Upper lobe of right lung (tissue), 1 donor: ENCODE data around the gene CHDH. TPM values are rescaled to one million over a fixed set of nuclear protein-coding genes. Genes with fewer than 3 reads are reported as not detected.
A peak's percentile ranks its signal among the peaks of the same experiment; 100 is the strongest.

Source experiments
- ATAC-seq: fragments of 200-7000 bp; cut with Tn5 transposase; one replicate; pipeline ENCODE4 v1.9.1; 2020; ENCODE audit warnings: mild to moderate bottlenecking, moderate library complexity
- DNase-seq: peaks from one replicate; pipeline ENCODE4 v3.0.0-alpha.2; 2020
- H3K27ac ChIP-seq: fragments of 200-600 bp; one replicate; pipeline ENCODE4 v1.8.0; 2022
- H3K27me3 ChIP-seq: fragments of 200-600 bp; one replicate; pipeline ENCODE4 v1.8.0; 2022; ENCODE audit warnings: mild to moderate bottlenecking
- H3K36me3 ChIP-seq: fragments of 200-600 bp; one replicate; pipeline ENCODE4 v1.8.0; 2022
- H3K4me1 ChIP-seq: fragments of 200-600 bp; one replicate; pipeline ENCODE4 v1.8.0; 2022
- H3K4me3 ChIP-seq: fragments of 200-600 bp; one replicate; pipeline ENCODE4 v1.8.0; 2022; ENCODE audit warnings: mild to moderate bottlenecking
- H3K9me3 ChIP-seq: fragments of 200-600 bp; one replicate; pipeline ENCODE4 v1.8.0; 2022
- CTCF ChIP-seq: fragments of 200-600 bp; IDR thresholded peaks from one replicate; pipeline ENCODE4 v1.8.0; 2022; ENCODE audit warnings: antibody characterized with exemption
- intact Hi-C: fragments of 100-400 bp; cut with DNase I; formaldehyde crosslinking; loops from one replicate; pipeline ENCODE4 v1.11.0; 2022
- total RNA-seq: library from RNA; stranded (reverse); fragmentation: NEBNext Ultra II Directional; extraction: Animal tissue kit (Norgen Biotek cat#: 25700); gene quantifications from one replicate; pipeline ENCODE4 v1.2.1, GENCODE V29; 2021
- donor health status: DM: no; HTN: yes; CAD: no; lungs with severe emphysema.

CHDH gene
- total RNA-seq, 1 donor from 2014 or later = 10.9 TPM

DNA sequence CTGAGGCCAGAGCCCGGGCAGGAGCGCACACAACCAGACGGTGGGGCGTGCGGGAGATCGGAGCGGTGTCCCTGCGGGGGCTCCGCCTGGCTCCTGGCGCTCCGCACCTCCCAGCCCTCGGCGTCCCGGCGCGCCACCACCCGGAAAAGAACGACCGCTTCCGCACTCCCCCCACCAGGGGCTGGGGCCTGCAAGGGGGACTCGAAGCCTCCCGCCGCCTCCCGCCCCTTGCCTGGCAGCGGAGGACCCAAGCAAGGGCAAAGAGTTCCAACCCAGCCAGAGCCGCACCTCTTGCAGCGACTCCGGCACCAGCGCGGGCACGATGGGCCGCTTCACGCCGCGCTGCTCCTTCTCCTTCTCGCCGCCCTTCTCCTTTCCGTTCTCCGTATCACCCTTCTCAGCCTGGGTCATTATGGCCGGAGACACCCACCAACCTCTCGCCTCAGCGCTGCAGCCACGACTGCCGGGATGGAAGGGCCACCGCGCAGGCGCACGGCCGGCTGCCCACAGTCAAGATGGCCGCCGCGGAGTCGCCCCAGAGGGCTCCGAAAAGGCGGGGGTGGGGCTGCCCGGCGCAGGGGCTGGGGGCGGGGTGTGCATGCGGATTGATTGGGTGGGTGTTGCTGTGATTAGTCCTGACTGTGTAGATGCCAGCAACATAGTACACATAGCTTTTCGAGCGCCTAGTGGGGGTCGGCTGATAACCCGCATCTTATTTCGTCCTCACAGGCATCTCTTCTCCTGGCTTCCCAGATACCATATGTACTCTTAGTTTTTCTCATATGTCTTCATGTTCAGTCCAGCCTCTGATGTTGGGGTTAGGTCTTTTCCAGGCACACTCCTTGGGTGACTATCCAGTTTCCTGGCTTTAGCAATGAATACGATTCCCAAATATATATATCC, 35.7 kb upstream of the CHDH start, which contains the start of gene ACTR8:
Gene ACTR8, minus strand, starts transcription at position 462 of the 903 bp plus-strand sequence. Its CDS starts 51 bp downstream, at position 411.
- ATAC-seq (peak; percentile 98), DNase-seq (peak; percentile 94)
- Histone ChIP-seq H3K27me3 (no peaks in the 10 kb centered on the region), H3K36me3 (peaks cover 59% of the 10 kb centered on the region), H3K9me3 (no peaks in the 10 kb centered on the region), H3K27ac (peak within 1 kb of the TSS; percentile 87), H3K4me3 (peak within 1 kb of the TSS; percentile 91), H3K4me1 (peaks cover 12% of the 10 kb centered on the region)
- no peak for TF ChIP-seq CTCF
- intact Hi-C loops = no loop called here

DNA sequence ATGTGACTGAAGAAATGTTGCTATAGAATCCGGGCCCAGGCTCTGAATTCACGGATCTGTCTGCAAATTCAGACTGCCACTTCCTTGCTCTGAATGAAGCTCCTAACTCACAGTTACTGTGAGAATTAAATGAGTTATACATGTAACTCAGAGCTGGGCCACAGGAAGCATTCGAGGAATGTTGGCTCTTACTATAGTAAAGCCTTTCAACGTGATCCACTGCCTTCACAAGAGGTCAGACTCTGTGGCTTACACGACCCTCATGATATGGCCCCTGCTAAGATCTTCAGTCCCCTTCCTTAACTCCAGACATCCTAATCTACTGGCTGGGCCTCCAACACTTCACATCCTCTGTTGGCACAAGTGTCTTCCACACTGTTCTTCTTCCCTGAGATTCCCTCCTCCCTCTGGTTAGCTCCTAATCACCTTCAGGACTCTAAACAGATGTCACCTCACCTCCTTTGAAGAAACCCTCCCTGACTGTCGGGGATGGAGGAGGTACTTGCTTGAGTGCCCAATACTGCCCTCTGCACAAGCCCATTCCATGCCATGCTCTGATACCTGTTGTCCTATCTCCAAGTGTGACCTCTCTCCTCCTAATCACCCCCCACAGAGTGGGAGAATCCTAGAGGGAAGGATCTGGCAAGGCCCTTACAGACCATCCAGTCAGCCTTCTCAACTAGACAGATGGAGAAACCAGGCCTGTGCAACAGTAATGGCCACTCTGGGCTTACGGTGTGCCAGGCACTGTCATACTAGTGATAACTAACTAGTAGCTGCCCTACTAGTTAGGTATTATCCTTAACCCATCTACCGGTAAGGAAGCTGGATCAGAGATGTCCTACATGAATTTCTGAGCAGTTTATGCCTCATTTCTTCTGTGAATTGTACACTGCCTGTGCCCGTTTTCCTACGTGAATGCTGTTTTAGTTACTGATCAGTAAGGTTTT, 34.5 kb upstream of the CHDH start:
- ATAC-seq = no peak
- Histone ChIP-seq H3K27ac (no peak overlapping the region), H3K9me3 (no peaks in the 10 kb centered on the region), H3K4me1 (peaks cover 12% of the 10 kb centered on the region), H3K27me3 (no peaks in the 10 kb centered on the region), H3K36me3 (peaks cover 65% of the 10 kb centered on the region), H3K4me3 (peak overlapping the region; percentile 91)
- no peak for TF ChIP-seq CTCF
- intact Hi-C loops = no loop called here
- DNase-seq = no peak

GRCh38 chr3:53865732-53866499, 19.7 kb upstream of the CHDH start:
- H3K36me3 ChIP-seq = peaks cover 95% of the 10 kb centered on the region
- intact Hi-C loops = no loop called here
- no peak for ATAC-seq

DNA sequence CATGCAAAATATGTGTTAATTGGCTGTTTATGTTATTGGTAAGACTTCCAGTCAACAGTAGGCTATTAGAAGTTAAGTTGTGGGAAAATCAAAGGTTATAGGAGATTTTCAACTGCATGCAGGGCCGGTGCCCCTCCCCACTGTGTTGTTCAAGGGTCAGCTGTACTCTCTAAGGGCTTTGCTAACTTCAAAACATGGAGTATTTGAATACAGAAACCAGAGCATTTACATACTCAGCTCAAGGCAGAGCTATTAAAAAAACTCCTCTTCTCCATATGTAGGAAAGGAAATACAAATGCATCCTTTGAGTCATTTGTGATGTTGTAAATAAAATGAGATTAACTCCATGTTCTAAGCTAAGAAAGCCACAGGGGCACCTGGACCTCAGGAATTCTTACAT, 16.9 kb upstream of the CHDH start:
- ATAC-seq = no peak
- Histone ChIP-seq H3K9me3 (no peaks in the 10 kb centered on the region), H3K36me3 (peaks cover 82% of the 10 kb centered on the region), H3K27ac (no peak overlapping the region), H3K27me3 (no peaks in the 10 kb centered on the region), H3K4me3 (no peak overlapping the region), H3K4me1 (no peaks in the 10 kb centered on the region)
- TF ChIP-seq CTCF = no peak
- intact Hi-C loops = no loop called here
- DNase-seq = no peak

More at GRCh38 chr3:53865732-53866499, 19.7 kb upstream of the CHDH start:
- no peak for DNase-seq
- no peaks in the 10 kb centered on the region for H3K4me1 ChIP-seq
- no peaks in the 10 kb centered on the region for H3K27me3 ChIP-seq
- no peak for TF ChIP-seq CTCF
- H3K4me3 ChIP-seq = no peak overlapping the region
- no peak overlapping the region for H3K27ac ChIP-seq
- no peaks in the 10 kb centered on the region for H3K9me3 ChIP-seq

- H3K27me3 ChIP-seq = no peaks in the 10 kb centered on the region
Observed at GRCh38 chr3:53862241-53862640, 16.0 kb upstream of the CHDH start.

More at GRCh38 chr3:53862241-53862640, 16.0 kb upstream of the CHDH start:
- intact Hi-C loops = no loop called here
- no peaks in the 10 kb centered on the region for H3K4me1 ChIP-seq
- TF ChIP-seq CTCF = no peak
- peaks cover 73% of the 10 kb centered on the region for H3K36me3 ChIP-seq
- H3K27ac ChIP-seq = no peak overlapping the region
- no peaks in the 10 kb centered on the region for H3K9me3 ChIP-seq
- DNase-seq (no peak), ATAC-seq (no peak)
- H3K4me3 ChIP-seq = no peak overlapping the region
